Pancreas (tissue), 10 donors: ENCODE results near the gene NRCAM. TPM values are rescaled to one million over a fixed set of nuclear protein-coding genes. Genes with fewer than 3 reads are reported as not detected.

Experiments
- ATAC-seq, 4 donors: fragments of 200-7000 bp; cut with Tn5 transposase; one replicate each; pipeline versions ENCODE4 v1.8.0 to v1.9.1; 2020; ENCODE audit warnings: mild to moderate bottlenecking in 4 of 4, moderate library complexity in 4 of 4
- DNase-seq, 6 donors: peaks; one replicate each; pipeline ENCODE4 v3.0.0-alpha.2; 2020
- FAIRE-seq: peaks from 2 replicates; lab custom pipeline; 2012; peaks lifted over from hg19 to GRCh38; lab: Jason Lieb, UNC
- H3K27ac ChIP-seq, 4 donors: fragments of 200-600 bp; sonication (generic); 1 replicate in 3 of 4; 2 replicates in 1 of 4; pipeline versions ENCODE4 v1.5.0 to v1.8.0; 2020
- H3K27me3 ChIP-seq, 4 donors: fragments of 200-600 bp; one replicate each; pipeline ENCODE4 v1.8.0; 2021
- H3K36me3 ChIP-seq, 3 donors: fragments of 200-600 bp; sonication (generic) in 1 of 3; one replicate each; pipeline versions ENCODE4 v1.5.0 to v1.8.0; 2020 to 2021
- H3K4me1 ChIP-seq, 3 donors: fragments of 200-600 bp; one replicate each; pipeline ENCODE4 v1.8.0; 2021
- H3K4me3 ChIP-seq, 4 donors: fragments of 200-600 bp; sonication (generic) in 2 of 4; one replicate each; pipeline versions ENCODE4 v1.5.0 to v1.8.0; 2020 to 2021
- H3K9me3 ChIP-seq, 4 donors: fragments of 200-600 bp; one replicate each; pipeline ENCODE4 v1.8.0; 2021
- WGBS, 2 donors: extraction: QIAGEN DNeasy Blood & Tissue Kit; methylation state at CpG; one replicate each; pipeline ENCODE4 v1.1.7; 2013; 5-methylcytosine and 5-hydroxymethylcytosine counted together
- intact Hi-C, 3 donors: fragments of 100-400 bp; cut with DNase I; formaldehyde crosslinking; loops; one replicate each; pipeline versions ENCODE4 v1.11.1 to v1.14.2; 2022
- polyA plus RNA-seq, 2 donors: library from polyadenylated mRNA; stranded (reverse); fragments of 200-250 nt; gene quantifications; one replicate each; pipeline ENCODE4 v1.2.3, GENCODE V29; 2013
- total RNA-seq, 6 donors: library from RNA; stranded (reverse); fragmentation: NEBNext Ultra II Directional in 4 of 6; extraction: Animal tissue kit (Norgen Biotek cat#: 25700) in 4 of 6; gene quantifications; one replicate each; pipeline versions ENCODE4 v1.2.1 to v1.2.4, GENCODE V29; 2021 to 2023
- TF ChIP-seq, protein P1 (sequence below), 4 donors: fragments of 200-600 bp; sonication (generic) in 3 of 4; IDR thresholded peaks; one replicate each; pipeline versions ENCODE4 v1.5.0 to v1.8.0; 2021; ENCODE audit warnings: antibody characterized with exemption in 4 of 4
- donor health status: healthy with polysubstance abuse.
- donor health status: DM: no; HTN: no; CAD: no; lungs with moderate emphysema.
- donor health status: DM: no; HTN: no; CAD: no.
- donor health status: control.
- donor health status: control.
- donor health status: Bipolar disorder and iron deficiency.
- donor health status: DM: yes; HTN: yes; CAD: no.
- donor health status: DM: no; HTN: no; CAD: no.
- donor health status: DM: no; HTN: no; CAD: no.
- donor health status: DM: yes; HTN: yes; CAD: no.

NRCAM gene
- total and polyA plus RNA-seq, 8 donors: 14.1 to 53.6 (median 40.4) TPM

DNA sequence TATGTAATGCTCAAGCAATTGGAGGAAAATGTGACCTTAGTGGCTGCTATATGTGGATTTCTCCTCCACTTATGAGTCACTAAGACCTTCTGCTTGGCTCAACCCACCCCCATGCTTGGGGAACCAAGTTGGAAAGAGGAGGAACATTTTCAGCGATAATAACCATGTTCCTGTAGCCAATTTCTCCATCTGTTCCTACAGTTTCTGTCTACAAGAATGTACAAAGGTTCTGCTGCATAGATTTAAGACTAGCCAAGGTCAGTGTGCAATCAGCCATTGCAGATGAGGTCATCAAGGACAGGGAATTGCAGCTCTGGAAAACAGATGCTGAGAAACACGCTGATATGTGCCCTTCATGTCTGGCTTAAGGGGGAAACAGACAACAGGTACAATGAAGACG lies 5.6 kb upstream of the NRCAM start:
- H3K27me3 ChIP-seq: no peaks in the 10 kb centered on the region
- H3K36me3 ChIP-seq: no peaks in the 10 kb centered on the region
- H3K4me3 ChIP-seq: no peak overlapping the region
- WGBS, 2 donors: 25 to 33% methylated on average over 3 of the region's 3 CpGs
- FAIRE-seq (no peak), DNase-seq (peak in 4 of 6 donors; percentile 22 to 62 (median 47)), ATAC-seq (peak; percentile 83 to 89 (median 84))
- H3K9me3 ChIP-seq: no peaks in the 10 kb centered on the region
- TF ChIP-seq, protein P1, sequence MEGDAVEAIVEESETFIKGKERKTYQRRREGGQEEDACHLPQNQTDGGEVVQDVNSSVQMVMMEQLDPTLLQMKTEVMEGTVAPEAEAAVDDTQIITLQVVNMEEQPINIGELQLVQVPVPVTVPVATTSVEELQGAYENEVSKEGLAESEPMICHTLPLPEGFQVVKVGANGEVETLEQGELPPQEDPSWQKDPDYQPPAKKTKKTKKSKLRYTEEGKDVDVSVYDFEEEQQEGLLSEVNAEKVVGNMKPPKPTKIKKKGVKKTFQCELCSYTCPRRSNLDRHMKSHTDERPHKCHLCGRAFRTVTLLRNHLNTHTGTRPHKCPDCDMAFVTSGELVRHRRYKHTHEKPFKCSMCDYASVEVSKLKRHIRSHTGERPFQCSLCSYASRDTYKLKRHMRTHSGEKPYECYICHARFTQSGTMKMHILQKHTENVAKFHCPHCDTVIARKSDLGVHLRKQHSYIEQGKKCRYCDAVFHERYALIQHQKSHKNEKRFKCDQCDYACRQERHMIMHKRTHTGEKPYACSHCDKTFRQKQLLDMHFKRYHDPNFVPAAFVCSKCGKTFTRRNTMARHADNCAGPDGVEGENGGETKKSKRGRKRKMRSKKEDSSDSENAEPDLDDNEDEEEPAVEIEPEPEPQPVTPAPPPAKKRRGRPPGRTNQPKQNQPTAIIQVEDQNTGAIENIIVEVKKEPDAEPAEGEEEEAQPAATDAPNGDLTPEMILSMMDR (IDR thresholded peaks at IDR 0.05): no peak
- peaks cover 8 to 18% (median 11%) of the 10 kb centered on the region in 3 donors for H3K4me1 ChIP-seq
- H3K27ac ChIP-seq: peak overlapping the region; percentile 6 to 48 (median 40)
- intact Hi-C loops: no loop called here

DNA sequence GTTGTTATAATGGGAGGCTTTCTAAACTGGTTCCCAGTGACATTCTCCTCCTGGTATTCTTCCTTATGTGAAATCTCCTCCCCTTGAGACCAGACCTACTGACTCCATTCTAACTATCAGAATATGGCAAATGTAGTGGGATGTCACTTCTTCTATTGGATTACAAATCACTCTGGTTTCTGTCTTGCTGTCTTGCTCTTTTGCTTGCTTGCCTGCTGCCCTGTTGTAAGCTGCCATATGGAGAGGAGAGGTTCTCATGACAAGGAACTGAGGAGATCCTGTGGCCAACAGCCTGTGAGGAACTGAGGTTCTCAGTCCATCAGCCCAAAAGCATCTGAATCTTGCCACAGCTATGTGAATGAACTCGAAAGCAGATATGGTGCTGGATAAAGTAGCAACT lies 4.7 kb upstream of the NRCAM start:
- intact Hi-C loops: no loop called here
- Histone ChIP-seq H3K36me3 (no peaks in the 10 kb centered on the region), H3K9me3 (no peaks in the 10 kb centered on the region), H3K4me3 (no peak overlapping the region), H3K27me3 (no peaks in the 10 kb centered on the region), H3K27ac (peak overlapping the region; percentile 6 to 48 (median 40)), H3K4me1 (peaks cover 8 to 18% (median 11%) of the 10 kb centered on the region in 3 donors)
- DNase-seq (no peak), ATAC-seq (no peak), FAIRE-seq (no peak)
- 88 to 98% methylated on average over 1 of the region's 1 CpG for WGBS, 2 donors
- TF ChIP-seq, protein P1 (IDR thresholded peaks at IDR 0.05): no peak

DNA sequence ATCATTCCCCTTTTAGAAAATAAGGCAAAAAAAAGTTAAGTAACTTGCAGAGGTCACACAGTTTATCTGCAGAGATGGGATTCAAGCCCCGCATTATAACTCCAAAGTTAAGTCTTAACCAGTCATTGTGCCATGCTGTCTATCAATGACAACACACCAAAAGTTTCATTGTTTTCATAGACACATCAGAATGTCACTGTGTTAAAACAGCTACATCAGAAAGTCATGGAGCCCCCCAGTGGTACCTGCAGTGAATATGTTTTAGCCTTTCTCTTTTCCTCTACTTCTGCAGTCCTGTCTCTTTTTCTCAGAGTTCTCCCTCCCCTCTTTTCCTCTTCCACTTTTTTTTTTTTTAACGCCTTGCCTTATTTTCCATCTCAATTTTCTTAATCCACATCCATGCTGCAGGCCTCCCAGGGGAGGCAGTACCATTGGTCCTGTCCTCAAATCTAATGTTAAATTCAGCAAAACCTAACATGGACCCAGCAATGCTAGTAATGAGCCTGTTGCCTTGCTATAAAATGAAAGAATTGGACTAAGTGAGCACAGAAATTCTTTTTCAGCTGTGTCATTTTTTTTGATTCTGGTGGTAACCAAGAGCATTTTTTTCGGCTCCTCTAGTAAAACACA lies 3.8 kb upstream of the NRCAM start:
- WGBS, 2 donors: 32 to 46% methylated on average over 3 of the region's 3 CpGs
- H3K4me3 ChIP-seq: no peak overlapping the region
- H3K9me3 ChIP-seq: no peaks in the 10 kb centered on the region
- H3K27ac ChIP-seq: no peak overlapping the region
- intact Hi-C loops: loop anchor here in 1 of 3 donors (5.0 kb wide), 1 partner anchor 278 kb away; no protein-coding TSS in a partner anchor
- TF ChIP-seq, protein P1 (IDR thresholded peaks at IDR 0.05): peak in 3 of 4 donors; percentile 16 to 30 (median 28)
- no peaks in the 10 kb centered on the region for H3K27me3 ChIP-seq
- H3K4me1 ChIP-seq: peaks cover 8 to 18% (median 11%) of the 10 kb centered on the region in 3 donors
- DNase-seq (peak in 1 of 6 donors; percentile 33), FAIRE-seq (no peak), ATAC-seq (no peak)
- no peaks in the 10 kb centered on the region for H3K36me3 ChIP-seq

DNA sequence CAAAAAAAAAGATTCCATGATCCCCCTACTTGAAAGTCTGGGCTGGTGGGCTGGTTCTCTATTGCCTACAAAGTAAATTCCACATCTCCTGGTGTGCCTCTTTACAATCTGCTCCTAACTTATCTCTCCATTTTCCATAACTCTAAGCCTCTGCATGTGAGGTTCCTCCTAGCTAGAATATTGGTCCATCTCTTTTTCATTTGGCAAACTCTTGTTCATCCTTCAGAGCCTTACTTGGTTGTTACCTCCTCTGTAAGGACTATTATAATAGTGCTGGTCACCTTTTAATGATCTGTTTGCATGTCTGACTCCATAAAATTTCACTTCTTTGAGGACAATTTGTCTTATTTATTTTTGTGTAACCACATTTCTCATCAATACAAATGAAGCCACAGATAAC lies 1.6 kb upstream of the NRCAM start:
- intact Hi-C loops: loop anchor here in 1 of 3 donors (5.0 kb wide), 1 partner anchor 276 kb away; no protein-coding TSS in a partner anchor
- TF ChIP-seq, protein P1 (IDR thresholded peaks at IDR 0.05): no peak
- ATAC-seq (no peak), FAIRE-seq (no peak), DNase-seq (no peak)
- no peaks in the 10 kb centered on the region for H3K36me3 ChIP-seq
- no peak overlapping the region for H3K4me3 ChIP-seq
- H3K27ac ChIP-seq: no peak overlapping the region
- H3K27me3 ChIP-seq: no peaks in the 10 kb centered on the region
- H3K4me1 ChIP-seq: peaks cover 11 to 31% (median 12%) of the 10 kb centered on the region in 3 donors
- no peaks in the 10 kb centered on the region for H3K9me3 ChIP-seq
